IPS DF 4.7 (cell line): Measurements from ENCODE around the gene IL1F10.
"Not testable (repeated sequence)": the region's sequence is repeated elsewhere in the genome, so short reads cannot be mapped to it uniquely, and the experiment has no call there.

ENCODE experiments used
- DNase-seq: peaks from one replicate; pipeline ENCODE4 v3.0.0-alpha.2; 2013; ENCODE audit warnings: low spot score; ENCODE audit errors: extremely low read depth

Gene IL1F10

DNA sequence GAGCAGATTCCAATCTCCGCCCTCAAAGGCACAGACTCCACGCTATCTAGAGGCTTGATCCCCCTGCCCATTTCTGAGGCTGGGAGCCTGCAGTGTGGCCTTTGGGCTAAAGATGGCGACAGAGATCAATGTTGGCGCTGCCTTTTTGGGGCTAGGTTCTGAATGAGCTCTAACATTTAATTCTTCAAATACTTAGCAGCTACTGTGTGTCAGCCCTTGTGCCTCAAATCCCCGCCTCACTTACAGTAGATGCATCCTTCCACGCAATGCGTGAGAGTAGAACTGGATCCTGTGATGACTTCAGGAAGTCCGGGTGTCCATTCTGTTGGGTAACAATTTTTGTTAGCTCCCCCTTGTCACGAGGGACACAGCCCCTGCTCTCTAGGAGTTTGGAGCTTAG lies 12.4 kb downstream of the IL1F10 start:
- DNase-seq: peak; percentile 22

DNA sequence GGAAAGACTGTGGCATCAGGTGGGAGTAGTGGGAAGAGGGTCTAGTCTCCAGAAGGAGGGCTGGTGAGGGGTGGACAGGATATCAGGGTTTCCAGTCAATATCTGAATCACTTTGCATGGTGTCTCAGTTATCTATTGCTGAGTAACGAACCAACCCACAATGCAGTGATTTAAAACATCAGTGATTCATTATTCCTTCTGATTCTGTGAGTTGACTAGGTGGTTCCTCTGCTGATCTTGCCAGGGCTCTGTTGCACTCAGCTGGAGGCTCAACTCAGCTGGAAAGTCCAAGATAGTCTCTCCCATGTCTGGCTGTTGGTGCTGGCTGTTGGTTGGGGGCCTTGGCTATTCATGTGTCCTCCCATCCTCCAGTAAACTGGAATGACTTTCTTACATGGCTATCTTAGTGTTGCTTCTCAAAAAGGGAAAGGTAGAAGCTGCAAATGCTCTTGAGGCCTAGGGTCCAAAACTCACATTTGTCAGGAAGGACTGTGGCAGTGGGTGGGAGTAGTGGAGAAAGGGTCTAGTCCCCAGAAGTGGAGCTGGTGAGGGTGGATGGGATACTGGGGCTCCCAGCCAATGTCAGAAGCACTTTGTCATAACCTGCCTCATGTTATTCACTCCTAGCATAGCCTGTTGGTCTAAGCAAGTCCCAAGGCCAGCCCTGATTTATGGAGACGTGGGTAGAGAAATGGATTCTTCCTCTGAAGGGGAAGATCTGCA lies 13.9 kb downstream of the IL1F10 start:
- DNase-seq: no peak

DNA sequence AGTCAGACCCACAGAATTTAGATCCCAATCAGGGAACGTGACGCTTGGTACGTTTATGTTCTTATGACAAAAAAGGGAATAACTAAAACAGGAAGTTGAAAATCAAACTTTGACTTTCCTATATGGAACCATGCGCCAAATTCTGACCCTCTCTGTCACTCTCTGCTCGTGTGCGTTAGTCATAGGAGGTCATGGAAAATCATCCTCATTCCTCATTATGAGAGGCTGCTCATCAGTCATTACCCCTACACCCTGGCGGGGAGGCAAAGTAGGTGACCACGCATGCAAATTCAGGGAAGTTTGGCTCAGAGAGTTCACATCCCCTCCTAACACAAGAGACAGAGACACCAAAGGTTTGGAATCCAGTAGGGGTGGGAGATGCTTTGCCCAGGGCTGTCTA lies 15.5 kb downstream of the IL1F10 start:
- DNase-seq: no peak

- no peak for DNase-seq
Observed at GRCh38 chr2:113084249-113085000, 16.7 kb downstream of the IL1F10 start.

- DNase-seq: no peak
Observed at GRCh38 chr2:113085542-113085941, 17.8 kb downstream of the IL1F10 start.

- no peak for DNase-seq
Observed at GRCh38 chr2:113088213-113088992, 20.6 kb downstream of the IL1F10 start.

DNA sequence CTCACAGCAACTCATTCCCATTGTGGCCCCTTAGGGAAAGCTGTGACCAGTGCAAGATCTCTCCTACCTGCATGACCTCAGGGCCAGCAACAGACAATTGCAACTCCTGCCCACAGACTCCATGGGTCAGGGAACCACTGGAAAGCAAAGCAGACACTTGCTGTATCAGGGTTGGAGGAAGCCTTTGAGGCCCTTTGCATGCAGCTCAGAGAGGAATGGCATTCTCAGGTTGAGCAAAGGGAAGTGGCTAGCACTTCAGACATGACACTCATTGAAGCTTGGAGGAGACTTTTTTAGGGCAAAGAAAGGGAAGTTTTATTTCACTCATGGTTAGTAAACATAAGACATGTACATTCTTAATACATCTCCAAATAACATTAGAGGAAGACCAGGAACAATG lies 22.1 kb downstream of the IL1F10 start:
- no peak for DNase-seq

- no peak for DNase-seq
Observed at GRCh38 chr2:113091231-113091896, 23.6 kb downstream of the IL1F10 start.

DNA sequence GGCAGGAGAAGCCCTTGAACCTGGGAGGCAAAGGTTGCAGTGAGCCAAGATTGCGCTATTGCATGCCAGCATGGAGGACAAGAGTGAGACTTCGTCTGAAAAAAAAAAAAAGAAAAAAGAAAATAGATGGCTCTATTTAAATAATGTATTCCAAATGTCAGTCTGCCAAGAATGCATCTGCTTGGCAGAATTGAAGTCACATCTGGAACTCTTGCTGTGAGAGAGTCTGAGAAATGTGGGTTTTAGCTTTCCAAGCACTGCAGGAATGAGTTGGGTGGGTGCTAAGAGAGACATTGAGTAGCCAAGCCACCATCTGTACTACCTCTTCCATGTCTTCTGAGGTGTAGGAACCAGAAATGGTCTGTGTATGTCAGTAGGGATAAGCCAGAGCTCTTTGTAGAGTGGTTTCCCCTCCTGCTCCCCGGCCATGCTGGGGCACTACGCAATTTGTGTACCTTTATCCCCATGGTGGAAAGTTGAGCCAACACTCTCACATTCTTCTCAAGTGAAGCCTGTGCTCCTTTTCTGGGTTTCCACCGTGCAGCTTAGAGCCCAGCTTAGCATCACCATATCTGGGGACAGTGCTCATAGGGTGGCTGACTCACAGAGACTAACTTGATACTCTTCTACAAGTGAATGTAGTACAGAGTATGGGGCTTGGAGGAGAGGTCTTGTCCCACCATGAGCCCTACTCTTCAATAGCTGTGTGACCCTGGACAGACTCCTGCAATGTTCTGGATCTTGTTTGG lies 25.3 kb downstream of the IL1F10 start:
- DNase-seq: no peak

DNA sequence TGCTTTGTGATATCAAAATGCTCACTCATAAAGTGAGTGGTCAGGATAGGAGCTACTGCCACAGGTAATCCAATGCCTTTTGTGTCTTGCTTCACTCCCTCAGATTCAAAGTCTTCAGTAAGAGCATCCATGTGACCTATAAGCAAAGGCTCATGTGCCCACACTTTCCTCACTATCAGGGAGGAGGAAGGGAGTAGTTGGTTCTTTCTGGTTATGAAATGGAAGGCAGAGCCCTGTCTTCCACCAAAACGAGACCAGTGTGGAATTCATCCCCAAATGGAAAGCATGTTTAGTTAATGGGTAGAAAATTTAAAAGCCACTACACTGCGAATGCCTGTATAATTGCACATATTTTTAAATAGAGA lies 25.8 kb downstream of the IL1F10 start:
- no peak for DNase-seq

GRCh38 chr2:113096306-113096705 lies 28.5 kb downstream of the IL1F10 start:
- DNase-seq: not testable (repeated sequence)

- DNase-seq: not testable (repeated sequence)
Observed at GRCh38 chr2:113096842-113097618, 29.3 kb downstream of the IL1F10 start.

DNA sequence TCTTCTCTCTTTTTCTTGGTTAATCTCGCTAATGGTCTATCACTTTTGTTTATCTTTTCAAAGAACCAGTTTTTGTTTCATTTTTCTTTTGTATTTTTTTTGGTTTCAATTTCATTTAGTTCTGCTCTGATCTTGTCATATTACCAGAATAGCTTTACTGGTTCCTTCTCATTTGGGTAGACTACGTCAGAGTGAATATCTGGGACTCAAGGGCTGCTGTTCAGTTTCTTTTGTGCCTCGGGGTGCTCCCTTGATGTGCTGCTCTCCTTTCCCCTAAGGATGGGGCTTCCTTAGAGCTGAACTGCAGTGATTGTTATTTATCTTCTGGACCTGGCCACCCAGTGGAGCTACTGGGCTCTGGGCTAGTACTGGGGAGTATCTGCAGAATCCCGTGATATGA lies 30.3 kb downstream of the IL1F10 start:
- no peak for DNase-seq

- DNase-seq: no peak
Observed at GRCh38 chr2:113098532-113098931, 30.8 kb downstream of the IL1F10 start.

DNA sequence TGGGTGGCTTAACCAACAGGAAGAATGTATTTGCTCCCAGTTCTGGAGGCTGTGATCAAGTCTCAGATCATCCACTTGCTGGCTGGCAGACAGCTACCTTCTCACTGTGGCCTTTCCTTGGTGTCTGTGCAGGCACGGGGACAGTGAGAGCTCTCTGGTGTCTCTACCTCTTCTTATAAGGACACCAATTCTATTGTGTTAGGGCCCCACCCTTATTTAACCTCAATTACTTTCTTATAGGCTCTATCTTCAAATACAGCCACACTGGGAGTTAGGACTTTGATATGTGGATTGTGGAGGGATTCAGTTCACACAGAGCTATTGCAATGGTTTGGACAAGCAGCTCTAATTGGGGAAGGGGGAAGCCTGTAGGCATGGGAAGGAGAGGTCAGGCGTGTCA lies 34.4 kb downstream of the IL1F10 start:
- no peak for DNase-seq

- DNase-seq: no peak
Observed at GRCh38 chr2:113103277-113103676, 35.5 kb downstream of the IL1F10 start.

- DNase-seq: no peak
Observed at GRCh38 chr2:113104054-113104611, 36.4 kb downstream of the IL1F10 start.

GRCh38 chr2:113105047-113105785 lies 37.4 kb downstream of the IL1F10 start:
- DNase-seq: no peak

DNA sequence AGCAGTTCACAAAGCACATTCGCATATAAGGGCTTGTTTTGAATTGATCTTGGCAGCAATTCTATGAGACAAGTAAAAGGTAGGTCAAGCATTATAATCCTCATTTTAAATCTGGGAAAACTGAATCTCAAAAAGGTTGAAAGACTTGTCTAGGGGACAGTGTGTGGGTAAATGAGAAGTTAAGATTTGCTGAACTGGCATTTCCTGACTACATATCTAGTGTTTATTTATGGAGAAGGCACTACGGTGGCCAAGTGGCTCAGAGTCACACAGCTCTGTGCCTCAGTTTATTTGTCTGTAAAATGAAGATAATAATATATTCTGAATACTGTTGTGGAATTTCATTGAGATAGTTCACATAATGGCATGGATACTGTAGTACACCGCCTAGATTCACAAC lies 43.4 kb downstream of the IL1F10 start:
- DNase-seq: no peak
